ENCODE results near the gene SNRPA.

SNRPA gene

DNA sequence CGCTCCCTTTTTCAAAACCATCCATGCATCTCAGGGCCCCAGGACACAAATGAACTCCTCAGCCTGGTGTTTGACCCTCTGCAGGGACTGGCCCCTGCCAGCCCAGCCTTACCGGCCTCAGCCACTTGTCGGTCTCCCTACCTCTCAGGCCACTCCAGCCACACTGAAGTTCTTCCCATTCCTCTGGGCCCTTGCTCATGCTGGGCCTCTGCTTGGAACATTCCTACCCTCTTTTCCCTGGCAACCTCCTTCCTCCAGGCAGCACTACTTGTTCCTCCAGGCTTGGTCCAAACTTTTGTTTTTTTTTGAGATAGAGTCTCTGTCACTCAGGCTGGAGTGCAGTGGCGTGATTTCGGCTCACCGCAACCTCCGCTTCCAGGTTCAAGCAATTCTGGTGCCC lies 40.3 kb downstream of the SNRPA start:
- no peak for TF ChIP-seq ZNF274 (IDR thresholded peaks at IDR 0.05; ENCODE audit: low read depth, low read length)

DNA sequence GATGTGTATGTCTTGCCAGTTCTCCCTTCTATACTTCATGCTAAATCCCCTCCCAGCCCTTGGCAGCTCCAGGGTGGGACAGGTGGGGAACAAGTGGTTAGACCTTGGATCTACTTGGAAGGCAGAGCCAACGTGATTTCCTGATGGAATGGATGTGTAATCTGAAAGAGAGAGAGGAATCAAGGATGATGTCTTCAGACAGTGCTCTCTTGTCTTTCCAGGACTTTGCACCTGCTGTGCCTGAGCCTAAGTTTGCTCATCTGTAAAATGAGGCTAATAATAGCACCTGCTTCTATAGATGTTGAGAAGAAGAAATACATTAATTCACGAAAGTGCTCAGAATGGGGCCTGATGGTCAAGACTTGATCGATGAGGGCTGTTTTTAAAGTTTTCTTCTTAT lies 41.0 kb downstream of the SNRPA start:
- H3K4me3 ChIP-seq (ENCODE audit: low read length), result no peak overlapping the region
- TF ChIP-seq ZNF274 (IDR thresholded peaks at IDR 0.05; ENCODE audit: low read depth, low read length), result no peak

More for the DNA sequence above, 40.3 kb downstream of the SNRPA start:
- no peak overlapping the region for H3K4me3 ChIP-seq (ENCODE audit: low read length)

DNA sequence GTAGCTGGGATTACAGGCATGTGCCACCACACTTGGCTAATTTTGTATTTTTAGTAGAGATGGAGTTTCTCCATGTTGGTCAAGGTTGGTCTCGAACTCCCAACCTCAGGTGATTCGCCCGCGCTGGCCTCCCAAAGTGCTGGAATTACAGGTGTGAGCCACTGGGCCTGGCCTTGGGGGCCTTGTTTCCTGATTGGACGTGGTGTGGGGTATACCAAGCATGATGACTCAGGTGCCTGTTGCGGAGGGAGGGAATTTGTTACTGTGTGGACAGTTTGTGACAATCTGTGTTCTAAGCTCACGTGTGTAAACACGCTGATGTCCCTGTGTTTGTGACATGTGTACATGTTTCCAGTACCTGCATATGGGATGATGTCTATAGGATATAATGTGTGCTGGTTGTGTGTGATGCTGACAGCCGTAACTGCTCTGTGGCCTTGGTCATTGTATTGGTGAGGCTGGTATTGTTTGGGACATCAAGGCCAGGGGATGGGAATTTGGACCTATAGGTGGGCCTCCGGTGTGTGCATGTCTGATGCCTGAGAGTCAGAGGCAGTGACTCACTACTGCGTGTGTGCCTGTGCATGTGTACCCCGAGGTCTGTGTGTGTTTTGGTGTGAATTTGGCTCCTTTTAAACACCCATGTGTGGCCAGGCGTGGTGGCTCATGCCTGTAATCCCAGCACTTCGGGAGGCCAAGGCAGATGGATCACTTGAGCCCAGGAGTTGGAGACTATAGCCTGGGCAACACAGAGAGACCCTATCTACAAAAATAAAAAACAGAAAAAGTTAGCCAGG lies 46.4 kb downstream of the SNRPA start:
- H3K4me3 ChIP-seq (ENCODE audit: low read length), result peak overlapping the region; percentile 77; the same call in 1 of the 2 replicates
- TF ChIP-seq ZNF274 (IDR thresholded peaks at IDR 0.05; ENCODE audit: low read depth, low read length), result no peak

GRCh38 chr19:40797963-40798682 lies 47.1 kb downstream of the SNRPA start:
- TF ChIP-seq ZNF274 (IDR thresholded peaks at IDR 0.05; ENCODE audit: low read depth, low read length), result no peak
- peak overlapping the region; percentile 77 for H3K4me3 ChIP-seq (ENCODE audit: low read length)

DNA sequence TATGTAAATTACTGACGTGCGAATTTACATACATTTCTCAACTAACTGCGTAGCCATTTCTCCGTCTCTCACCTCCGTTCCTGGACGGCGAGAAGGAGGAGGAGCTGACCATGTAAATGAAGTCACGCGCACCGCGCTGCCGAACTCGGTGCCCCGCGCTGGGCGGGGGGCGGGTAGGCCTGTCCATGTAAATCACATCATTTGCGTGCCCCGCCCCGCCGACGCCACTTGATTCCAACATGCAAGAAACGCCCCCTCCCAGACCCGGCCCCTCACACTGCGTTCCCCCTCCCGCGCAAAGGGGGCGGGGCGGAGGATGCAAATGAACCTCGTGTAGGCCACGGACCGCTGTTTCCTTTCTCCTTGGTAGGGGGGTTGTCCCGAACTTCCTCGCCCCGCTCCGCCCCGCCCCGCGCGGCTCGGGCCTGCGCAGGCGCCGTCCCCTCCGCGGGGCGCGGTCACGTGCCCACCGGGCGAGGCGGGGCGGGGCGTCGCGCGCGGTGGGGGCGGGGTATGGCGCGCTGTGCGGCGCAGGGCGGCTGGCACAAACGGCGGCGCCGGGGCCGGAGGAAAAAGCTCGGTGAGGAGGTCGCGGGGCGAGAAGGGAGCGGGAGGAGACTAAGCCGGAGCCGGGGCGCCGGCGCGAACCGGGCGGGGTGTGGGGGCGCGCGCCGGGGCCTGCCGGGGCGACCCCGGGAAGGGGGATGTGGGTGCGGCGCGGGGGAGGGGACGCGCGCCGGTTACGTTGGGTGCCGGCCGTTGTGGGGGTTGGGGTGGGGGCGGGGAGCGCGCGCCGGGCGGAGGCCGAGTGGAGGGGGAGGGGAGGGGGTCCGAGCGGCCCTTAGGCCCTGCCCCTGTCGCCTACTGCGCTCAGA lies 47.9 kb downstream of the SNRPA start, which contains the start of gene EGLN2:
TSS of gene EGLN2 (plus strand) at position 509 of the 875 bp plus-strand sequence. CDS start 1,382 bp downstream, outside the sequence.
- no peak for TF ChIP-seq ZNF274 (IDR thresholded peaks at IDR 0.05; ENCODE audit: low read depth, low read length)
- H3K4me3 ChIP-seq (ENCODE audit: low read length), result peak within 1 kb of the TSS; percentile 96

GRCh38 chr19:40799558-40800338 lies 48.7 kb downstream of the SNRPA start:
- H3K4me3 ChIP-seq (ENCODE audit: low read length), result peak overlapping the region; percentile 96
- no peak for TF ChIP-seq ZNF274 (IDR thresholded peaks at IDR 0.05; ENCODE audit: low read depth, low read length)

- no peak for TF ChIP-seq ZNF274 (IDR thresholded peaks at IDR 0.05; ENCODE audit: low read depth, low read length)
Observed at GRCh38 chr19:40800339-40800996, 49.5 kb downstream of the SNRPA start.

GRCh38 chr19:40800997-40801377 lies 50.0 kb downstream of the SNRPA start:
- no peak overlapping the region for H3K4me3 ChIP-seq (ENCODE audit: low read length)
- no peak for TF ChIP-seq ZNF274 (IDR thresholded peaks at IDR 0.05; ENCODE audit: low read depth, low read length)

More at GRCh38 chr19:40800339-40800996, 49.5 kb downstream of the SNRPA start:
- peak overlapping the region; percentile 96 for H3K4me3 ChIP-seq (ENCODE audit: low read length)

DNA sequence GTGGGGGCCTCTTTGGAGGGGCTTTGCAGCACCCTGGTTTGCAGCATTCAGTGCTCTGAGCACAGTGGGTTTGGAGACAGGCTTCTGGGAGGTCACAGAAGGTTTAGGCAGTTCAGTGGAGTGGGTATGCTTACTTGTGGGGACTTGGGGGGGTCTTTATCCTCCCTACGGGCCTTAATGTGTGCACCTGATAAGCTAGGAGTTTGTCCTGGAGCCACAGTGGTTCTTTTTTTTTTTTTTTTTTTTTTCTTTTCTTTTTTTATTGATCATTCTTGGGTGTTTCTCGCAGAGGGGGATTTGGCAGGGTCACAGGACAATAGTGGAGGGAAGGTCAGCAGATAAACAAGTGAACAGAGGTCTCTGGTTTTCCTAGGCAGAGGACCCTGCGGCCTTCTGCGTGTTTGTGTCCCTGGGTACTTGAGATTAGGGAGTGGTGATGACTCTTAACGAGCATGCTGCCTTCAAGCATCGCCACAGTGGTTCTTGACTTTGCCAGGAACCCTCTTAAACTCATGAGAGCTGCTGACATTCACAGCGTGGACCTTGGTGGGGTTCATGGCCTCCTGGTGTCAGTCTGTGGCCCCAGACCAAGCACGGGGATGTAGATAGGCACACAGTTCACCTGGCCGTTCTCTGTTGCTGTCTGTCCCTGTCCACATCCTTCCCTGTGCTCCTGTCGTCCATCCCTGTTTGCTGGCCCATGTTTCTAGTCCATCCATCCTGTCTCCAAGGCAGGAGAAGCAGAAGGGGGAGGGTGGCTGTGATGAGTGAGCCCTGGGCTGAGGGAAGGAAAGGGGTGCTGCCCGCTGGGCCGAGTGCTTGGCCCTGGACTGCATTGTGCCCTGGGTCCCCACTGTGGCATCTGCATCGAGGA lies 50.7 kb downstream of the SNRPA start:
- TF ChIP-seq ZNF274 (IDR thresholded peaks at IDR 0.05; ENCODE audit: low read depth, low read length), result no peak
- no peak overlapping the region; the same call in 1 of the 2 replicates for H3K4me3 ChIP-seq (ENCODE audit: low read length)

DNA sequence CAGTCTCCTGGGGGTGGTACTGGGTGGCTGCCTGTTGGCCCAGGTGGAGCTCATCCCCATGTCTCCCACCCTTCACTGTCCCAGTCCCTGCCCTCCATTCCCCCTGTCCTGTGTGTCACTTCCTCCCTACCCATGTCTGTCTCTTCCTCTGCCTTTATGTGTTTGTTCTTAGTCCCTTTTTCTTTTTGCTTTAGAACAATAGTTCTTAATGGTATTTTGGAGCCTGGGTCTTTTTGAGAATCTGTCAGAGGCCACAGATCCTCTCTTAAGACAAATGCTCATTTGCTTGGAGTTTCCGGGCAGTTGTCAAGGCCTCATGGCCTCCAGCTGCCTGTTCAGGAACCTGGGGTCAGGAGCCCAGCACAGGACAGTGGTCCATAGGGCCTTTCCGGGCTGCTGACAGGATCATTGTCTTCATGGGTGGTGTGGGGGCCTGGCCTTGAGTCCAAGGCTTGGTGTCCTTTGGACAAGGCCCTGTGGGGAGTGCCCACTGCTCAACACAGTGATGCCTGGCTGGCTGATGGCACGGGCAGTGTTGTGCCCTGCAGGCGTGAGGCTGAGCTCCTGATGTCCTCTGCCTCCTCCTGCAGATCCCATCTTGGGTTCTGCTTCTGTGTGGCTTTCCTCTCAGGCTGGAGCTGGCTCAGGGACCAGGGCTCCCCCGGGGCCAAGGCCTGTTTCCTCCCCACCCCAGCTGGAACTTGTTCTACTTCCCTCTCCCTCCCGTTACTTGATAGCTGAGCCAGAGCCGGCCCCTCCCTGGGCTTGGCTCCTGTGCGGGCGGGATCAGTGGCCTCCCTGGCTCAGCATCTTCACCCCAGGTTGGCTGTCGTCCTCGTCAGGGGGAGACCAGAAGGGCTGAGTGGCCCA lies 51.5 kb downstream of the SNRPA start:
- no peak for TF ChIP-seq ZNF274 (IDR thresholded peaks at IDR 0.05; ENCODE audit: low read depth, low read length)
- H3K4me3 ChIP-seq (ENCODE audit: low read length), result no peak overlapping the region; the same call in 1 of the 2 replicates

Data from GM08714 (cell line).